GM12878 (cell line): Measurements from ENCODE around the gene RAD51B. TPM values are rescaled to one million over a fixed set of nuclear protein-coding genes. Genes with fewer than 3 reads are reported as not detected.

ENCODE experiments used
- ATAC-seq: fragments of 200-7000 bp; cut with Tn5 transposase; 3 replicates; pipeline ENCODE4 v1.9.1; 2020; ENCODE audit warnings: mild to moderate bottlenecking, moderate library complexity
- BruUV-seq: library from RNA; stranded (reverse); fragments of 400-500 nt; replicated peaks from 2 replicates; lab custom pipeline; 2021; lab: Mats Ljungman, UMichigan
- CTCF ChIA-PET: fragments of 300-600 bp; sonication (Branson Sonifier 250); formaldehyde crosslinking; extraction: SDS; loops from one replicate; lab custom pipeline; 2021; ENCODE audit warnings: inconsistent platforms; lab: Yijun Ruan, JAX
- POLR2A ChIA-PET: fragments of 350-600 bp; formaldehyde crosslinking; extraction: SDS; loops from one replicate; lab custom pipeline; 2021; ENCODE audit warnings: inconsistent platforms; lab: Charles Lee
- RAD21 ChIA-PET: fragments of 300-600 bp; sonication (Branson Sonifier 250); formaldehyde crosslinking; loops from one replicate; lab custom pipeline; 2023; ENCODE audit warnings: antibody characterized with exemption; ENCODE audit not compliant: unreplicated experiment; lab: Charles Lee
- SMC1A ChIA-PET: fragments of 300-600 bp; sonication (Branson Sonifier 250); formaldehyde crosslinking; loops from one replicate; lab custom pipeline; 2023; ENCODE audit not compliant: unreplicated experiment, uncharacterized antibody; lab: Charles Lee
- DNase-seq: peaks from one replicate; pipeline ENCODE4 v3.0.0-alpha.2; 2011; ENCODE audit warnings: low read depth, low spot score
- FAIRE-seq: peaks from 3 replicates; lab custom pipeline; 2011; peaks lifted over from hg19 to GRCh38; lab: Jason Lieb, UNC
- H2AFZ ChIP-seq: 2 replicates; pipeline ENCODE4 v1.6.0; 2011; ENCODE audit warnings: low read depth, low read length, control low read depth; ENCODE audit not compliant: control insufficient read depth
- H3K27ac ChIP-seq: 2 replicates; pipeline ENCODE4 v1.5.1; 2011; ENCODE audit warnings: control low read depth; ENCODE audit not compliant: control insufficient read depth, insufficient read depth
- H3K27me3 ChIP-seq, 2 experiments: replicated peaks in 1 of 2; 2 replicates each; pipeline versions ENCODE4 v1.6.0 to v1.6.1; 2011; ENCODE audit warnings: low read length in 1 of 2; ENCODE audit not compliant: control insufficient read depth in 2 of 2, insufficient read depth in 2 of 2
- H3K36me3 ChIP-seq, 2 experiments: 2 replicates each; pipeline ENCODE4 v1.5.1; 2011; ENCODE audit warnings: low read length in 1 of 2; ENCODE audit not compliant: control insufficient read depth in 2 of 2, insufficient read depth in 2 of 2
- H3K4me1 ChIP-seq: 2 replicates; pipeline ENCODE4 v1.6.1; 2011; ENCODE audit warnings: mild to moderate bottlenecking, low read length, moderate library complexity, mixed read lengths; ENCODE audit not compliant: control insufficient read depth, insufficient read depth
- H3K4me2 ChIP-seq: 2 replicates; pipeline ENCODE4 v1.6.0; 2011; ENCODE audit warnings: control low read depth; ENCODE audit not compliant: control insufficient read depth, insufficient read depth
- H3K4me3 ChIP-seq: fragments of 200-600 bp; sonication (generic); 2 replicates; pipeline ENCODE4 v1.5.1; 2016
- H3K79me2 ChIP-seq: 2 replicates; pipeline ENCODE4 v1.6.0; 2011; ENCODE audit warnings: low read length; ENCODE audit not compliant: control insufficient read depth, insufficient read depth
- H3K9ac ChIP-seq: 2 replicates; pipeline ENCODE4 v1.8.0; 2011; ENCODE audit warnings: low read length, control low read depth, mixed read lengths; ENCODE audit not compliant: control insufficient read depth, insufficient read depth
- H3K9me3 ChIP-seq: replicated peaks from 3 replicates; pipeline ENCODE4 v1.5.1; 2011; ENCODE audit warnings: mild to moderate bottlenecking, low read length; ENCODE audit not compliant: control insufficient read depth, insufficient read depth
- H4K20me1 ChIP-seq: 2 replicates; pipeline ENCODE4 v1.6.0; 2011; ENCODE audit not compliant: control insufficient read depth, insufficient read depth
- ETV6 ChIP-seq, 2 experiments: fragments of 450-650 bp in 1 of 2; IDR thresholded peaks in 1 of 2; conservative IDR thresholded peaks in 1 of 2; 2 replicates each; pipeline ENCODE4 v1.6.1; 2014; ENCODE audit warnings: antibody characterized with exemption in 1 of 2, borderline replicate concordance in 1 of 2, low read depth in 1 of 2, mild to moderate bottlenecking in 1 of 2, moderate library complexity in 1 of 2
- GABPA ChIP-seq: IDR thresholded peaks from 2 replicates; pipeline ENCODE4 v1.6.1; 2014; ENCODE audit warnings: antibody characterized with exemption, low read depth, mild to moderate bottlenecking, inconsistent platforms
- KLF5 ChIP-seq: fragments of 450-650 bp; IDR thresholded peaks from 2 replicates; pipeline ENCODE4 v1.6.1; 2014; ENCODE audit warnings: mild to moderate bottlenecking; ENCODE audit not compliant: partially characterized antibody
- PML ChIP-seq: IDR thresholded peaks from 2 replicates; pipeline ENCODE4 v1.6.1; 2012; ENCODE audit warnings: low read length, inconsistent platforms
- REST ChIP-seq: IDR thresholded peaks from 2 replicates; pipeline ENCODE4 v1.6.1; 2012; ENCODE audit warnings: mild to moderate bottlenecking, low read depth, low read length
- SMAD1 ChIP-seq: fragments of 450-650 bp; IDR thresholded peaks from 2 replicates; pipeline ENCODE4 v1.6.1; 2018; ENCODE audit warnings: mild to moderate bottlenecking, low read depth; ENCODE audit not compliant: partially characterized antibody
- ZNF207 ChIP-seq: fragments of 450-650 bp; IDR thresholded peaks from 2 replicates; pipeline ENCODE4 v1.6.1; 2014; ENCODE audit warnings: antibody characterized with exemption, mild to moderate bottlenecking, borderline replicate concordance
- ZNF687 ChIP-seq: fragments of 450-650 bp; IDR thresholded peaks from 2 replicates; pipeline ENCODE4 v1.6.1; 2017; ENCODE audit warnings: mild to moderate bottlenecking, moderate library complexity
- WGBS: methylation state at CpG from one replicate; pipeline ENCODE4 v1.1.6; 2016; ENCODE audit warnings: low lambda C conversion rate; ENCODE audit not compliant: insufficient replicate concordance, insufficient coverage; ENCODE audit errors: missing lambda C conversion rate; 5-methylcytosine and 5-hydroxymethylcytosine counted together
- in situ Hi-C: fragments of 300-500 bp; cut with MboI; formaldehyde crosslinking; loops from 9 replicates; pipeline ENCODE4 v1.14.3; 2018; ENCODE audit warnings: mixed read lengths
- intact Hi-C: fragments of 100-400 bp; cut with micrococcal nuclease; formaldehyde crosslinking; loops from one replicate; pipeline ENCODE4 v1.14.2; 2022; ENCODE audit not compliant: unreplicated experiment
- polyA plus RNA-seq, 11 experiments: library from polyadenylated mRNA; depleted of rRNA in 4 of 11; unstranded in 6 of 11; stranded (reverse) in 5 of 11; fragments of >200 nt; fragmentation: Nextera tagmentation in 4 of 11; fragmentation: Illumina TruSeq in 1 of 11; extraction: Ambion mirVana in 4 of 11; extraction: Trizol in 1 of 11; gene quantifications; 1 replicate in 1 of 11; 2 replicates in 10 of 11; pipeline versions ENCODE4 v1.2.1 to v1.2.3, GENCODE V29; 2011 to 2016; ENCODE audit warnings: inconsistent platforms in 2 of 11, missing spikeins in 2 of 11, low read depth in 1 of 11
- total RNA-seq, 4 experiments: library from RNA; depleted of rRNA in 3 of 4; stranded (reverse); fragments of >200 nt in 3 of 4; fragmentation: Illumina TruSeq in 1 of 4; extraction: Trizol in 1 of 4; gene quantifications; 2 replicates each; pipeline versions ENCODE4 v1.2.1 to v1.2.3, GENCODE V29; 2013 to 2021
- TF ChIP-seq, protein P1 (sequence below): fragments of 450-650 bp; formaldehyde crosslinking; IDR thresholded peaks from 2 replicates; pipeline ENCODE4 v1.4.0; 2022; ENCODE audit warnings: mild to moderate bottlenecking, moderate library complexity
- TF ChIP-seq, protein P2 (sequence below): IDR thresholded peaks from 2 replicates; pipeline ENCODE4 v1.6.1; 2011; ENCODE audit warnings: borderline replicate concordance, low read depth, mild to moderate bottlenecking, moderate library complexity, mixed read lengths, low read length; ENCODE audit not compliant: insufficient read depth; ENCODE audit errors: extremely low read length

The RAD51B gene
- total and polyA plus RNA-seq, 10 of the 15 experiments (the other 5 are each of a cell fraction or from before 2014, with no cell fraction given), result 9.8 to 26.8 (median 21.3) TPM

DNA sequence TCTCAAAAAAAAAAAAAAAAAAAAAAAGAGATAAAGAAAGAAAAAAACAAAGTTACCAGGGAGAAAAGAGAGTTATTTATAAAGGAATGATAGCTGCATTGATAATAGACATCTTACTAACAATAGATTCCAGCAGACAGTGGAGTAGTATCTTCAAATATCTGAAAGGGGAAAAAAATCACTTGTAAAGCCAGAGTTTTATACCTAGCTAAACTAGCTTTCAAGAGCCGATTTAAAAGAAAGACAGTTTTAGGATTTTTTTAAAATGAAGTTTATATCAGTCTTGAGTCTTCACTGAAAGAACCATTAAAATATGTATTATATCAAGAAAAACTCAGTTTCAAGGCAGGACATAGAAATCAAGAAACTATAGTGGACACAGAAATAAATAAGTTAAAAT, 710.9 kb downstream of the RAD51B start:
- 58% methylated on average over 1 of the region's 1 CpG for WGBS
- intact Hi-C loops, result no loop called here
- no peak for TF ChIP-seq PML
- TF ChIP-seq REST, result no peak
- no peak for TF ChIP-seq GABPA
- TF ChIP-seq SMAD1, result no peak
- TF ChIP-seq ETV6 (conservative IDR thresholded peaks at IDR 0.05 in 1 of 2, IDR thresholded peaks at IDR 0.05 in 1 of 2; ENCODE audit: borderline replicate concordance in 1 of 2, low read depth in 1 of 2), result no peak
- TF ChIP-seq, protein P1, sequence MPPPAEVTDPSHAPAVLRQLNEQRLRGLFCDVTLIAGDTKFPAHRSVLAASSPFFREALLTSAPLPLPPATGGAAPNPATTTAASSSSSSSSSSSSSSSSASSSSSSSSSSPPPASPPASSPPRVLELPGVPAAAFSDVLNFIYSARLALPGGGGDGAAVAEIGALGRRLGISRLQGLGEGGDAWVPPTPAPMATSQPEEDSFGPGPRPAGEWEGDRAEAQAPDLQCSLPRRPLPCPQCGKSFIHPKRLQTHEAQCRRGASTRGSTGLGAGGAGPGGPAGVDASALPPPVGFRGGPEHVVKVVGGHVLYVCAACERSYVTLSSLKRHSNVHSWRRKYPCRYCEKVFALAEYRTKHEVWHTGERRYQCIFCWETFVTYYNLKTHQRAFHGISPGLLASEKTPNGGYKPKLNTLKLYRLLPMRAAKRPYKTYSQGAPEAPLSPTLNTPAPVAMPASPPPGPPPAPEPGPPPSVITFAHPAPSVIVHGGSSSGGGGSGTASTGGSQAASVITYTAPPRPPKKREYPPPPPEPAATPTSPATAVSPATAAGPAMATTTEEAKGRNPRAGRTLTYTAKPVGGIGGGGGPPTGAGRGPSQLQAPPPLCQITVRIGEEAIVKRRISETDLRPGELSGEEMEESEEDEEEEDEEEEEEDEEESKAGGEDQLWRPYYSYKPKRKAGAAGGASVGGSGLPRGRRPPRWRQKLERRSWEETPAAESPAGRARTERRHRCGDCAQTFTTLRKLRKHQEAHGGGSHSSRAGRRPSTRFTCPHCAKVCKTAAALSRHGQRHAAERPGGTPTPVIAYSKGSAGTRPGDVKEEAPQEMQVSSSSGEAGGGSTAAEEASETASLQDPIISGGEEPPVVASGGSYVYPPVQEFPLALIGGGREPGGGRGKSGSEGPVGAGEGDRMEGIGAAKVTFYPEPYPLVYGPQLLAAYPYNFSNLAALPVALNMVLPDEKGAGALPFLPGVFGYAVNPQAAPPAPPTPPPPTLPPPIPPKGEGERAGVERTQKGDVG (CRISPR knock-in tag), result no peak
- no peak for TF ChIP-seq ZNF207
- TF ChIP-seq, protein P2, sequence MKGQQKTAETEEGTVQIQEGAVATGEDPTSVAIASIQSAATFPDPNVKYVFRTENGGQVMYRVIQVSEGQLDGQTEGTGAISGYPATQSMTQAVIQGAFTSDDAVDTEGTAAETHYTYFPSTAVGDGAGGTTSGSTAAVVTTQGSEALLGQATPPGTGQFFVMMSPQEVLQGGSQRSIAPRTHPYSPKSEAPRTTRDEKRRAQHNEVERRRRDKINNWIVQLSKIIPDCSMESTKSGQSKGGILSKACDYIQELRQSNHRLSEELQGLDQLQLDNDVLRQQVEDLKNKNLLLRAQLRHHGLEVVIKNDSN, result no peak
- TF ChIP-seq ZNF687, result no peak
- TF ChIP-seq KLF5, result no peak

More for the DNA sequence above, 710.9 kb downstream of the RAD51B start:
- H3K9ac ChIP-seq, result no peak overlapping the region
- no TSS peak for BruUV-seq
- no peak overlapping the region for H2AFZ ChIP-seq
- DNase-seq, result no peak
- H3K4me3 ChIP-seq, result no peak overlapping the region
- in situ Hi-C loops, result no loop called here
- H3K27ac ChIP-seq, result no peak overlapping the region
- no peaks in the 10 kb centered on the region for H3K36me3 ChIP-seq
- H4K20me1 ChIP-seq, result no peaks in the 10 kb centered on the region
- no peak for FAIRE-seq
- H3K79me2 ChIP-seq, result no peaks in the 10 kb centered on the region
- H3K4me1 ChIP-seq, result no peaks in the 10 kb centered on the region
- H3K27me3 ChIP-seq, result no peaks in the 10 kb centered on the region
- ChIA-PET SMC1A (interaction anchor here (1.6 to 2.0 kb wide), 3 partner anchors 8 to 13 kb away, joined by 5 to 8 read pairs (median 5); no protein-coding TSS in a partner anchor), POLR2A (interaction anchor here (0.6 to 1.2 kb wide), 6 partner anchors 11 to 134 kb away, joined by 3 to 9 read pairs (median 4); no protein-coding TSS in a partner anchor), CTCF (interaction anchor here (3.5 kb wide), 1 partner anchor 11 kb away, joined by 9 read pairs; no protein-coding TSS in a partner anchor), RAD21 (interaction anchor here (0.7 kb wide), 1 partner anchor 224 kb away, joined by 3 read pairs; no protein-coding TSS in a partner anchor)
- H3K4me2 ChIP-seq, result no peak overlapping the region
- H3K9me3 ChIP-seq, result peaks cover 6% of the 10 kb centered on the region; the same call in 2 of the 3 replicates
- no peak for ATAC-seq
